Measurements from ENCODE around the gene HIP1R. TPM values are rescaled to one million over a fixed set of nuclear protein-coding genes. Genes with fewer than 3 reads are reported as not detected.
"Not testable (repeated sequence)": the region's sequence is repeated elsewhere in the genome, so short reads cannot be mapped to it uniquely, and the experiment has no call there.

The HIP1R gene
- total RNA-seq, 6 donors from 2014 or later = 34.2 to 137 (median 46.9) TPM

- no peak for DNase-seq
- 73 to 82% methylated on average over 11 to 12 of the region's 12 CpGs for WGBS, 2 donors
- Histone ChIP-seq H3K4me3 (no peak overlapping the region), H3K27me3 (no peaks in the 10 kb centered on the region), H3K9me3 (no peaks in the 10 kb centered on the region), H3K36me3 (peaks cover 0 to 21% (median 12%) of the 10 kb centered on the region in 4 donors), H3K27ac (peak overlapping the region in 3 of 4 donors; percentile 89 to 94 (median 92)), H3K4me1 (peaks cover 78 to 96% (median 82%) of the 10 kb centered on the region in 4 donors)
- TF ChIP-seq EP300 (IDR thresholded peaks at IDR 0.05) (no peak), POLR2A (IDR thresholded peaks at IDR 0.05) (no peak), POLR2AphosphoS5 (IDR thresholded peaks at IDR 0.05) (no peak), CTCF (IDR thresholded peaks at IDR 0.05) (no peak)
- ATAC-seq (ENCODE audit: low FRiP score in 2 of 2) = no peak
Measured at GRCh38 chr12:122874081-122874480, 38.8 kb downstream of the HIP1R start.

DNA sequence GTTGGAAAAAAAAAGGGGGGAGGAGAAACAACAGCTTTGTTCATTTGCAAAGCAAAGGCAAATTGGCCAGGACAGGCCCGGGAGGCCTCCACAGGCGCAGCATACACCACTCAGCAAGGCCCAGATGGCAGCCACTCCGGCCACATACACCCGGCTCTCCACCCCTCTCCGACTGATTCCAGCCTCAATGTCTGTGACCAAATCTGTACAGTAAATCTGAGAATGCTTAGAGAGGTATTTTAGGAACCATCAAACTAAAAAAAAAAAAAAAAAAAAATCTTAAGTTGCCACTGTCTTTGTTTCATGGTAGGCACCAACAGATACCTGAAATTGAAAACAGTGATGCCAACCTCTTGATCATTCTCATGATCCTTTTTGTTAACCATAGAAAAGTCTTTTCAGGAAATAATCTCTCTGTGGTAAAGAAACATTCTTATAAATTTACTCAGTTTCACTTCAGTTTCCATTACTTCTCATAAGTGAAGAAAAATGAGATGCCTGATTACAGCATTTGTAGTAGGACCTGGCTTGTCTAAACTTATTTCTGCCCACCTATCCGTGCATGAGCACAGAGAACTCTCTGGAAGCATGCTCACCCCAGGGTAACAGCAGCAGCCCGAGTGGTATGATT lies 40.4 kb downstream of the HIP1R start:
- no peaks in the 10 kb centered on the region for H3K27me3 ChIP-seq
- no peak overlapping the region for H3K4me3 ChIP-seq
- DNase-seq (no peak), ATAC-seq (ENCODE audit: low FRiP score in 2 of 2) (no peak)
- TF ChIP-seq EP300 (IDR thresholded peaks at IDR 0.05) (no peak), POLR2AphosphoS5 (IDR thresholded peaks at IDR 0.05) (no peak)
- peaks cover 0 to 5% (median under 1%) of the 10 kb centered on the region in 4 donors for H3K36me3 ChIP-seq
- WGBS, 2 donors = 77 to 78% methylated on average over 7 of the region's 7 CpGs
- no peaks in the 10 kb centered on the region for H3K9me3 ChIP-seq
- H3K27ac ChIP-seq = peak overlapping the region in 2 of 4 donors; percentile 24 to 75
- peaks cover 79 to 96% (median 84%) of the 10 kb centered on the region in 4 donors for H3K4me1 ChIP-seq

GRCh38 chr12:122876281-122876680 lies 41.0 kb downstream of the HIP1R start:
- not testable (repeated sequence) for H3K27me3 ChIP-seq; ATAC-seq (ENCODE audit: low FRiP score in 2 of 2); H3K9me3 ChIP-seq; H3K36me3 ChIP-seq; DNase-seq; H3K4me3 ChIP-seq
- WGBS, 2 donors = 94 to 97% methylated on average over 5 of the region's 5 CpGs
- H3K4me1 ChIP-seq = peaks cover 79 to 96% (median 83%) of the 10 kb centered on the region in 4 donors
- peak overlapping the region in 2 of 4 donors; percentile 24 to 75 for H3K27ac ChIP-seq

GRCh38 chr12:122876731-122877130 lies 41.5 kb downstream of the HIP1R start:
- Histone ChIP-seq H3K27ac (peak overlapping the region in 2 of 4 donors; percentile 24 to 75), H3K4me1 (peaks cover 74 to 96% (median 80%) of the 10 kb centered on the region in 4 donors)
- 68 to 70% methylated on average over 3 of the region's 3 CpGs for WGBS, 2 donors

GRCh38 chr12:122878780-122879612 lies 43.7 kb downstream of the HIP1R start:
- TF ChIP-seq CTCF (IDR thresholded peaks at IDR 0.05) = no peak
- no peak for TF ChIP-seq POLR2AphosphoS5 (IDR thresholded peaks at IDR 0.05)
- TF ChIP-seq POLR2A (IDR thresholded peaks at IDR 0.05) = no peak
- DNase-seq (peak; percentile 23 to 40), ATAC-seq (ENCODE audit: low FRiP score in 2 of 2) (no peak)
- 80 to 82% methylated on average over 13 to 17 of the region's 17 CpGs for WGBS, 2 donors
- Histone ChIP-seq H3K27me3 (no peaks in the 10 kb centered on the region), H3K4me1 (peaks cover 61 to 92% (median 72%) of the 10 kb centered on the region in 4 donors), H3K27ac (peak overlapping the region in 3 of 4 donors; percentile 12 to 75 (median 54)), H3K36me3 (peaks cover 0 to 3% (median 0%) of the 10 kb centered on the region in 4 donors), H3K4me3 (no peak overlapping the region), H3K9me3 (no peaks in the 10 kb centered on the region)

More at GRCh38 chr12:122876731-122877130, 41.5 kb downstream of the HIP1R start:
- Histone ChIP-seq H3K9me3 (no peaks in the 10 kb centered on the region), H3K4me3 (no peak overlapping the region), H3K27me3 (no peaks in the 10 kb centered on the region), H3K36me3 (peaks cover 0 to 3% (median 0%) of the 10 kb centered on the region in 4 donors)
- no peak for DNase-seq
- no peak for ATAC-seq (ENCODE audit: low FRiP score in 2 of 2)
- no peak for TF ChIP-seq CTCF (IDR thresholded peaks at IDR 0.05)
- TF ChIP-seq POLR2A (IDR thresholded peaks at IDR 0.05) = no peak
- TF ChIP-seq EP300 (IDR thresholded peaks at IDR 0.05) = no peak
- TF ChIP-seq POLR2AphosphoS5 (IDR thresholded peaks at IDR 0.05) = no peak

All from upper lobe of left lung (tissue), 6 donors.